Astrocyte (in vitro differentiated cells and primary cell): ENCODE results near the gene ITPR2.

Experiments
- EZH2 ChIP-seq: IDR thresholded peaks from 2 replicates; pipeline ENCODE4 v1.6.1; 2012; ENCODE audit warnings: mild to moderate bottlenecking, low read length, inconsistent platforms; ENCODE audit not compliant: insufficient read depth
- TF ChIP-seq, protein P1 (sequence below): IDR thresholded peaks from 2 replicates; pipeline ENCODE4 v1.5.1; 2011; ENCODE audit warnings: low read depth, mild to moderate bottlenecking, inconsistent platforms, low read length, moderate library complexity; ENCODE audit not compliant: insufficient read depth

DNA sequence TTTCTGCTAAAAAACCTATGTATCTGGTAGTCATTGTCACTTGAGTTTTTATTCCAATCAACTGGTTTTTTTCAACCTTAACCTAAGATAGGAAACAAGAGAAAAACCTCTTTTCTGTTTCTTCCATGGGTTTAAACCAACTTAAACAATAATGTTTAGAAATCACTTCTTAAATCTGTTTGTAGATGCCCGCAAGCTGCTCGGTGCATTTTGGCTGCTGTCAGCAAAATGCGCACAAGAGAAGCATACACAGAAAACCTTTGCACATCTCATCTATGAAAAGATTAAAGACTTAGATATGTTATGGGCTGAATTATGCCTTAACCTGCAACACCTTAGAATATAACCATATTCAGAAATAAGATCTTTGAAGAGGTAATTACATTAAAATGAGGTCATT is 299.8 kb downstream of the ITPR2 start:
- TF ChIP-seq, protein P1, sequence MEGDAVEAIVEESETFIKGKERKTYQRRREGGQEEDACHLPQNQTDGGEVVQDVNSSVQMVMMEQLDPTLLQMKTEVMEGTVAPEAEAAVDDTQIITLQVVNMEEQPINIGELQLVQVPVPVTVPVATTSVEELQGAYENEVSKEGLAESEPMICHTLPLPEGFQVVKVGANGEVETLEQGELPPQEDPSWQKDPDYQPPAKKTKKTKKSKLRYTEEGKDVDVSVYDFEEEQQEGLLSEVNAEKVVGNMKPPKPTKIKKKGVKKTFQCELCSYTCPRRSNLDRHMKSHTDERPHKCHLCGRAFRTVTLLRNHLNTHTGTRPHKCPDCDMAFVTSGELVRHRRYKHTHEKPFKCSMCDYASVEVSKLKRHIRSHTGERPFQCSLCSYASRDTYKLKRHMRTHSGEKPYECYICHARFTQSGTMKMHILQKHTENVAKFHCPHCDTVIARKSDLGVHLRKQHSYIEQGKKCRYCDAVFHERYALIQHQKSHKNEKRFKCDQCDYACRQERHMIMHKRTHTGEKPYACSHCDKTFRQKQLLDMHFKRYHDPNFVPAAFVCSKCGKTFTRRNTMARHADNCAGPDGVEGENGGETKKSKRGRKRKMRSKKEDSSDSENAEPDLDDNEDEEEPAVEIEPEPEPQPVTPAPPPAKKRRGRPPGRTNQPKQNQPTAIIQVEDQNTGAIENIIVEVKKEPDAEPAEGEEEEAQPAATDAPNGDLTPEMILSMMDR, result no peak
- TF ChIP-seq EZH2, result no peak
